Tibial nerve (tissue), 4 donors: ENCODE measurements around the gene THOC6. TPM values are rescaled to one million over a fixed set of nuclear protein-coding genes. Genes with fewer than 3 reads are reported as not detected.

Experiments used
- DNase-seq, 2 donors: peaks; one replicate each; pipeline ENCODE4 v3.0.0-alpha.2; 2019; ENCODE audit warnings: low spot score in 2 of 2
- H3K27ac ChIP-seq, 4 donors: fragments of 200-600 bp; sonication (generic) in 3 of 4; one replicate each; pipeline ENCODE4 v1.5.1; 2017 to 2019; ENCODE audit warnings: mild to moderate bottlenecking in 1 of 4
- H3K27me3 ChIP-seq, 2 donors: fragments of 200-600 bp; sonication (generic) in 1 of 2; one replicate each; pipeline versions ENCODE4 v1.5.1 to v1.6.0; 2017 to 2019
- H3K36me3 ChIP-seq, 3 donors: fragments of 200-600 bp; sonication (generic); one replicate each; pipeline ENCODE4 v1.5.1; 2018 to 2019
- H3K4me1 ChIP-seq, 4 donors: fragments of 200-600 bp; sonication (generic) in 3 of 4; one replicate each; pipeline ENCODE4 v1.5.1; 2017 to 2019
- H3K4me3 ChIP-seq, 4 donors: fragments of 200-600 bp; sonication (generic) in 3 of 4; one replicate each; pipeline ENCODE4 v1.5.1; 2017 to 2019; ENCODE audit warnings: mild to moderate bottlenecking in 1 of 4, moderate library complexity in 1 of 4
- H3K9me3 ChIP-seq, 4 donors: fragments of 200-600 bp; sonication (generic) in 3 of 4; one replicate each; pipeline ENCODE4 v1.5.1; 2017 to 2019
- EP300 ChIP-seq, 2 donors: sonication (generic); formaldehyde crosslinking; IDR thresholded peaks; one replicate each; pipeline ENCODE4 v1.6.1; 2017; ENCODE audit warnings: antibody characterized with exemption in 2 of 2, mild to moderate bottlenecking in 1 of 2
- POLR2A ChIP-seq, 2 donors: fragments of 450-650 bp; IDR thresholded peaks; one replicate each; pipeline ENCODE4 v1.6.1; 2017; ENCODE audit warnings: antibody characterized with exemption in 2 of 2, mild to moderate bottlenecking in 2 of 2, moderate library complexity in 2 of 2
- WGBS, 2 donors: methylation state at CpG; one replicate each; pipeline ENCODE4 v1.1.5; 2018; 5-methylcytosine and 5-hydroxymethylcytosine counted together
- total RNA-seq, 4 donors: library from RNA; depleted of rRNA; stranded (reverse); fragments of >200 nt; gene quantifications; one replicate each; pipeline ENCODE4 v1.1.0, GENCODE V29; 2016
- TF ChIP-seq, protein P1 (sequence below), 5 experiments: fragments of 200-600 bp in 3 of 5; fragments of 450-650 bp in 2 of 5; sonication (generic) in 3 of 5; IDR thresholded peaks; one replicate each; pipeline ENCODE4 v1.5.1; 2016 to 2019; ENCODE audit warnings: antibody characterized with exemption in 5 of 5, mild to moderate bottlenecking in 3 of 5, moderate library complexity in 2 of 5

THOC6 gene
- total RNA-seq, 4 donors from 2014 or later = 12.2 to 28.5 (median 18.0) TPM

- DNase-seq = no peak
- 55% methylated on average over 5 to 7 of the region's 10 CpGs for WGBS, 2 donors
Measured at GRCh38 chr16:2990891-2991290, 32.9 kb upstream of the THOC6 start.

DNA sequence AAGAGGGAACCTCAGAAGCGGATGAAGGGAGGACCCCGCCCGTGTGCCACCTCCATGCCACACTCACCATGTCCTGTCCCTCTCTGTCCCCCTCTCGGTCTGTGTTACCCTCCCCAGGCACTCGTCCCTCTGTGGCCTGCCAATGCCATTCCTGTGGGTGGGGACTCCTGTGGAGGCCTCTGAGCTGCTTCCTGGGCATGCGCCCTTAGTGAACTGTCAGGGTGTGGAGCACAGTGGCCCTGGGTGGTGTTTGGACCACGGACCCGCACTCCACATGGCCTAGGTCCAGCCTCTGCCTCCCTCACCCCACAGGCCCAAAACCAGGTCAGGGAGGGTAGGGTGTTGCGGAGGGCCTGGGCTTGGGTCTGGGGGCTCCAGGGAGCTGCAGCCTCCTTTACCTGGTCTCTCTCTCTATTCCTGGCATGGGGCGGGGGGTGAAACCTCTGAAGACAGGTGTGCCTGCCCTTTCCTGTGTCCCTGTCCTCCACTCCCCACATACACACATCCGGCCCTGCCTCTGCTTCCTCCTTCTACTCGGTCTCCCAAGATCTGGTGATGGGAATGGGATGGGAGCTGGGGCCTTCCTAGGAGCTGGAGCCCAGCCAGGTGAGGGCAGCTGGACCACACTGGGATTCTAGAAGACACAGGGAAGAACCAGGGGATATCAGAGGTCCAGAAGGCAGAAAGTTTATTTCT lies 32.1 kb upstream of the THOC6 start:
- H3K4me3 ChIP-seq = no peak overlapping the region
- DNase-seq = no peak
- H3K4me1 ChIP-seq = no peaks in the 10 kb centered on the region
- no peak overlapping the region for H3K27ac ChIP-seq
- H3K27me3 ChIP-seq = peaks cover 0 to 39% of the 10 kb centered on the region in 2 donors
- WGBS, 2 donors = 83 to 84% methylated on average over 8 to 9 of the region's 12 CpGs
- H3K36me3 ChIP-seq = no peaks in the 10 kb centered on the region
- H3K9me3 ChIP-seq = no peaks in the 10 kb centered on the region
- TF ChIP-seq POLR2A (IDR thresholded peaks at IDR 0.05) (no peak), EP300 (IDR thresholded peaks at IDR 0.05) (no peak)
- TF ChIP-seq, protein P1, sequence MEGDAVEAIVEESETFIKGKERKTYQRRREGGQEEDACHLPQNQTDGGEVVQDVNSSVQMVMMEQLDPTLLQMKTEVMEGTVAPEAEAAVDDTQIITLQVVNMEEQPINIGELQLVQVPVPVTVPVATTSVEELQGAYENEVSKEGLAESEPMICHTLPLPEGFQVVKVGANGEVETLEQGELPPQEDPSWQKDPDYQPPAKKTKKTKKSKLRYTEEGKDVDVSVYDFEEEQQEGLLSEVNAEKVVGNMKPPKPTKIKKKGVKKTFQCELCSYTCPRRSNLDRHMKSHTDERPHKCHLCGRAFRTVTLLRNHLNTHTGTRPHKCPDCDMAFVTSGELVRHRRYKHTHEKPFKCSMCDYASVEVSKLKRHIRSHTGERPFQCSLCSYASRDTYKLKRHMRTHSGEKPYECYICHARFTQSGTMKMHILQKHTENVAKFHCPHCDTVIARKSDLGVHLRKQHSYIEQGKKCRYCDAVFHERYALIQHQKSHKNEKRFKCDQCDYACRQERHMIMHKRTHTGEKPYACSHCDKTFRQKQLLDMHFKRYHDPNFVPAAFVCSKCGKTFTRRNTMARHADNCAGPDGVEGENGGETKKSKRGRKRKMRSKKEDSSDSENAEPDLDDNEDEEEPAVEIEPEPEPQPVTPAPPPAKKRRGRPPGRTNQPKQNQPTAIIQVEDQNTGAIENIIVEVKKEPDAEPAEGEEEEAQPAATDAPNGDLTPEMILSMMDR (IDR thresholded peaks at IDR 0.05) = no peak

More at GRCh38 chr16:2990891-2991290, 32.9 kb upstream of the THOC6 start:
- Histone ChIP-seq H3K27me3 (peaks cover 0 to 33% of the 10 kb centered on the region in 2 donors), H3K36me3 (no peaks in the 10 kb centered on the region), H3K9me3 (no peaks in the 10 kb centered on the region), H3K27ac (no peak overlapping the region), H3K4me3 (no peak overlapping the region), H3K4me1 (peaks cover 0 to 7% (median 0%) of the 10 kb centered on the region in 4 donors)
- no peak for TF ChIP-seq POLR2A (IDR thresholded peaks at IDR 0.05)
- TF ChIP-seq, protein P1 (IDR thresholded peaks at IDR 0.05) = no peak
- TF ChIP-seq EP300 (IDR thresholded peaks at IDR 0.05) = no peak

GRCh38 chr16:2992383-2993081 lies 31.3 kb upstream of the THOC6 start:
- Histone ChIP-seq H3K36me3 (no peaks in the 10 kb centered on the region), H3K9me3 (no peaks in the 10 kb centered on the region), H3K27me3 (peaks cover 0 to 42% of the 10 kb centered on the region in 2 donors), H3K4me1 (no peaks in the 10 kb centered on the region), H3K4me3 (no peak overlapping the region), H3K27ac (no peak overlapping the region)
- no peak for TF ChIP-seq POLR2A (IDR thresholded peaks at IDR 0.05)
- TF ChIP-seq, protein P1 (IDR thresholded peaks at IDR 0.05) = no peak
- WGBS, 2 donors = 75 to 79% methylated on average over 11 to 12 of the region's 14 CpGs
- no peak for DNase-seq

GRCh38 chr16:2996298-2996697 lies 27.5 kb upstream of the THOC6 start:
- no peaks in the 10 kb centered on the region for H3K4me1 ChIP-seq
- TF ChIP-seq, protein P1 (IDR thresholded peaks at IDR 0.05) = no peak
- TF ChIP-seq POLR2A (IDR thresholded peaks at IDR 0.05) (no peak), EP300 (IDR thresholded peaks at IDR 0.05) (no peak)
- H3K27ac ChIP-seq = no peak overlapping the region
- no peaks in the 10 kb centered on the region for H3K9me3 ChIP-seq
- no peak overlapping the region for H3K4me3 ChIP-seq
- peaks cover 0 to 34% of the 10 kb centered on the region in 2 donors for H3K27me3 ChIP-seq
- no peak for DNase-seq
- 64 to 70% methylated on average over 13 of the region's 13 CpGs for WGBS, 2 donors
- H3K36me3 ChIP-seq = no peaks in the 10 kb centered on the region

DNA sequence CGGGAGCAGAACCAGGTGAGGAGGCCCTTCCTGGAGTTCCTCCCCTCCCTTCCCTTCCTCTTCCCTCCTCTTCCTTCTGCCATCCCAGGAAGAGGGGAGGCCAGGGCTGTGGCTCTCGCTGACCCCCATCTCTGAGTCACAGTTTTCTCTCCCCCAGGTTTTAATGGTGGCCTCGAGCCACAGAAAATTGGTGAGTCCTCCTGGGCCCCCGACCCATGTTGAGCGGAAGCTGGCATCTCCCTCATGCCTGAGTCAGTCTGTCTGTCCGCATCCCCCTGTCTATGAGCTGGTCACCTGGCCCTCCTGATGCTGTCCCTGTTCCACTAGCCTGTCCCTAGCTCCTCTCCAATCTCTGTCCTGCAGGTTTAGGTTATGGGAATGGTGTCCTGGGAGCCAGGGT lies 23.9 kb upstream of the THOC6 start:
- Histone ChIP-seq H3K4me1 (peaks cover 0 to 4% (median 1%) of the 10 kb centered on the region in 4 donors), H3K27me3 (peaks cover 2 to 60% of the 10 kb centered on the region in 2 donors), H3K36me3 (no peaks in the 10 kb centered on the region), H3K4me3 (no peak overlapping the region), H3K27ac (no peak overlapping the region), H3K9me3 (no peaks in the 10 kb centered on the region)
- 84 to 86% methylated on average over 6 of the region's 6 CpGs for WGBS, 2 donors
- no peak for DNase-seq
- TF ChIP-seq EP300 (IDR thresholded peaks at IDR 0.05) (no peak), POLR2A (IDR thresholded peaks at IDR 0.05) (no peak)
- TF ChIP-seq, protein P1 (IDR thresholded peaks at IDR 0.05) = no peak
